OCI-LY7 (cell line): Measurements from ENCODE around the gene STRC. TPM values are rescaled to one million over a fixed set of nuclear protein-coding genes. Genes with fewer than 3 reads are reported as not detected.
"Not testable (repeated sequence)": the region's sequence is repeated elsewhere in the genome, so short reads cannot be mapped to it uniquely, and the experiment has no call there.

Source experiments
- BruUV-seq: library from RNA; stranded (reverse); fragments of 400-500 nt; replicated peaks from 2 replicates; lab custom pipeline; 2021; lab: Mats Ljungman, UMichigan
- CTCF ChIA-PET: fragments of 300-600 bp; sonication (Branson Sonifier 250); formaldehyde crosslinking; loops from one replicate; lab custom pipeline; 2022; ENCODE audit warnings: antibody characterized with exemption; ENCODE audit not compliant: unreplicated experiment; lab: Charles Lee
- POLR2A ChIA-PET: fragments of 300-600 bp; sonication (Branson Sonifier 250); formaldehyde crosslinking; loops from one replicate; lab custom pipeline; 2022; ENCODE audit warnings: antibody characterized with exemption; lab: Charles Lee
- DNase-seq: peaks from one replicate; pipeline ENCODE4 v3.0.0-alpha.2; 2015; ENCODE audit warnings: low spot score
- H2AFZ ChIP-seq: fragments of 200-600 bp; sonication (generic), shearing (Covaris generic); 2 replicates; pipeline ENCODE4 v1.6.1; 2014; ENCODE audit warnings: mild to moderate bottlenecking, antibody characterized with exemption, low read length, moderate library complexity
- H3K27ac ChIP-seq: fragments of 200-600 bp; sonication (generic); 2 replicates; pipeline ENCODE4 v1.5.1; 2014; ENCODE audit warnings: mixed run types, low read depth, mild to moderate bottlenecking, moderate library complexity, low read length, inconsistent platforms; ENCODE audit not compliant: poor library complexity, severe bottlenecking
- H3K36me3 ChIP-seq: fragments of 200-600 bp; sonication (generic); 2 replicates; pipeline ENCODE4 v1.6.1; 2014; ENCODE audit warnings: mild to moderate bottlenecking, antibody characterized with exemption, low read length, moderate library complexity, mixed read lengths; ENCODE audit not compliant: insufficient read depth
- H3K4me1 ChIP-seq: fragments of 200-600 bp; sonication (generic); 2 replicates; pipeline ENCODE4 v1.5.1; 2014; ENCODE audit warnings: mild to moderate bottlenecking, low read length; ENCODE audit not compliant: insufficient read depth, poor library complexity, severe bottlenecking
- H3K4me2 ChIP-seq: fragments of 200-600 bp; sonication (generic); 2 replicates; pipeline ENCODE4 v1.6.1; 2014; ENCODE audit warnings: mild to moderate bottlenecking, low read length
- H3K4me3 ChIP-seq: fragments of 200-600 bp; sonication (generic); 2 replicates; pipeline ENCODE4 v1.5.1; 2014; ENCODE audit warnings: mild to moderate bottlenecking, low read depth, low read length; ENCODE audit not compliant: poor library complexity, severe bottlenecking
- H3K79me2 ChIP-seq: fragments of 200-600 bp; sonication (generic); 2 replicates; pipeline ENCODE4 v1.6.1; 2016; ENCODE audit warnings: low read depth, mild to moderate bottlenecking, low read length, moderate library complexity, mixed read lengths; ENCODE audit not compliant: insufficient read depth
- H3K9me2 ChIP-seq: fragments of 200-600 bp; sonication (generic); 2 replicates; pipeline ENCODE4 v1.6.1; 2016; ENCODE audit warnings: mild to moderate bottlenecking, low read length, mixed read lengths; ENCODE audit not compliant: insufficient read depth
- H3K9me3 ChIP-seq: fragments of 200-600 bp; sonication (generic); 2 replicates; pipeline ENCODE4 v1.6.1; 2014; ENCODE audit warnings: mild to moderate bottlenecking, mixed run types, low read length, mixed read lengths
- H4K20me1 ChIP-seq: fragments of 200-600 bp; sonication (generic); 2 replicates; pipeline ENCODE4 v1.6.1; 2014; ENCODE audit warnings: mild to moderate bottlenecking, antibody characterized with exemption, low read length, moderate library complexity, mixed read lengths; ENCODE audit not compliant: insufficient read depth
- EZH2phosphoT487 ChIP-seq: fragments of 200-600 bp; sonication (generic); IDR thresholded peaks from 2 replicates; pipeline ENCODE4 v1.6.1; 2018; ENCODE audit warnings: low read depth, borderline replicate concordance, mild to moderate bottlenecking, mixed run types, antibody characterized with exemption, low read length, moderate library complexity, mixed read lengths
- intact Hi-C: fragments of 100-400 bp; cut with micrococcal nuclease; formaldehyde crosslinking; loops from one replicate; pipeline ENCODE4 v1.10.0; 2022; ENCODE audit not compliant: unreplicated experiment
- total RNA-seq, 2 experiments: library from RNA; depleted of rRNA in 1 of 2; stranded (reverse); fragments of >200 nt in 1 of 2; shearing (Covaris generic) in 1 of 2; gene quantifications; 2 replicates each; pipeline ENCODE4 v1.2.3, GENCODE V29; 2014 to 2022
- TF ChIP-seq, protein P1 (sequence below): fragments of 200-600 bp; sonication (generic); conservative IDR thresholded peaks from 2 replicates; pipeline ENCODE4 v1.5.1; 2014; ENCODE audit warnings: mild to moderate bottlenecking, antibody characterized with exemption, low read length, moderate library complexity, mixed read lengths

STRC gene
- total RNA-seq, 2 experiments from 2014 or later, result 1.5 to 2.1 TPM

- intact Hi-C loops, POLR2A ChIA-PET: not testable (repeated sequence)
Observed at GRCh38 chr15:43563793-43564192, 54.8 kb downstream of the STRC start.

DNA sequence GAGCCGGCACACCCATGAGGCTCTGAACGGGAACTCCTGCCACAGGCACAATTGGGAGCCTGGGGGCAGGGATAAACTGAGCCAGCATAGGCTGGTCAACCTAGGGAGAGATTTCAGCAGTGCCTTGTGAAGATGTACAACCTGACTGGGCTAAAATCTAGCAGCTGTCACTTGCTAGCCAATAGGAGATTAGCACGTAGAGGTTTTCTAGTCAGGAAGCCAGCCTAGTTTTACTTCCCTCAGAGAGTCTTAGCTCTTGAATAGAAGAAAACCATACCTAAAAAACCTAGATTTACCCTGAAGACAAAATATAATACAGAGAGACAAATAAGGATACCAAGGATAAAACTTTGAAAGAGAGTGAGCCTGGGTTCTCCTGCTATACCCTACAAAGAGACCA is 55.8 kb downstream of the STRC start:
- H3K27ac ChIP-seq, H3K4me3 ChIP-seq, intact Hi-C loops, H3K4me1 ChIP-seq, H3K9me3 ChIP-seq, BruUV-seq, H3K9me2 ChIP-seq, H4K20me1 ChIP-seq, POLR2A ChIA-PET, H2AFZ ChIP-seq, DNase-seq, CTCF ChIA-PET, H3K79me2 ChIP-seq, H3K4me2 ChIP-seq: not testable (repeated sequence)
- H3K36me3 ChIP-seq, result peaks cover 12% of the 10 kb centered on the region; the same call in 1 of the 2 replicates

More at GRCh38 chr15:43563793-43564192, 54.8 kb downstream of the STRC start:
- H4K20me1 ChIP-seq, H3K4me3 ChIP-seq, H3K4me1 ChIP-seq, H2AFZ ChIP-seq, H3K79me2 ChIP-seq, H3K9me2 ChIP-seq, CTCF ChIA-PET, DNase-seq, H3K9me3 ChIP-seq, H3K27ac ChIP-seq, H3K36me3 ChIP-seq, BruUV-seq, H3K4me2 ChIP-seq: not testable (repeated sequence)

GRCh38 chr15:43552986-43553385 is 65.6 kb downstream of the STRC start:
- intact Hi-C loops, result no loop called here
- DNase-seq, result no peak
- peaks cover 40% of the 10 kb centered on the region for H3K36me3 ChIP-seq
- H3K79me2 ChIP-seq, result no peaks in the 10 kb centered on the region
- no TSS peak for BruUV-seq
- H3K9me2 ChIP-seq, result no peaks in the 10 kb centered on the region
- POLR2A ChIA-PET, result no interaction called here
- no peaks in the 10 kb centered on the region for H3K4me1 ChIP-seq
- CTCF ChIA-PET, result no interaction called here
- H3K27ac ChIP-seq, result no peak overlapping the region
- H3K4me2 ChIP-seq, result no peak overlapping the region
- no peak for TF ChIP-seq EZH2phosphoT487
- TF ChIP-seq, protein P1, sequence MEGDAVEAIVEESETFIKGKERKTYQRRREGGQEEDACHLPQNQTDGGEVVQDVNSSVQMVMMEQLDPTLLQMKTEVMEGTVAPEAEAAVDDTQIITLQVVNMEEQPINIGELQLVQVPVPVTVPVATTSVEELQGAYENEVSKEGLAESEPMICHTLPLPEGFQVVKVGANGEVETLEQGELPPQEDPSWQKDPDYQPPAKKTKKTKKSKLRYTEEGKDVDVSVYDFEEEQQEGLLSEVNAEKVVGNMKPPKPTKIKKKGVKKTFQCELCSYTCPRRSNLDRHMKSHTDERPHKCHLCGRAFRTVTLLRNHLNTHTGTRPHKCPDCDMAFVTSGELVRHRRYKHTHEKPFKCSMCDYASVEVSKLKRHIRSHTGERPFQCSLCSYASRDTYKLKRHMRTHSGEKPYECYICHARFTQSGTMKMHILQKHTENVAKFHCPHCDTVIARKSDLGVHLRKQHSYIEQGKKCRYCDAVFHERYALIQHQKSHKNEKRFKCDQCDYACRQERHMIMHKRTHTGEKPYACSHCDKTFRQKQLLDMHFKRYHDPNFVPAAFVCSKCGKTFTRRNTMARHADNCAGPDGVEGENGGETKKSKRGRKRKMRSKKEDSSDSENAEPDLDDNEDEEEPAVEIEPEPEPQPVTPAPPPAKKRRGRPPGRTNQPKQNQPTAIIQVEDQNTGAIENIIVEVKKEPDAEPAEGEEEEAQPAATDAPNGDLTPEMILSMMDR, result no peak
- no peaks in the 10 kb centered on the region for H3K9me3 ChIP-seq
- no peaks in the 10 kb centered on the region for H4K20me1 ChIP-seq
- H3K4me3 ChIP-seq, result no peak overlapping the region
- no peak overlapping the region for H2AFZ ChIP-seq

- ChIA-PET POLR2A (interaction anchor here (1.3 kb wide), 1 partner anchor 12 kb away, joined by 3 read pairs; no protein-coding TSS in a partner anchor), CTCF (no interaction called here)
- Histone ChIP-seq H3K9me2 (no peaks in the 10 kb centered on the region), H3K4me1 (no peaks in the 10 kb centered on the region), H3K9me3 (peaks cover 7% of the 10 kb centered on the region), H3K4me2 (no peak overlapping the region), H4K20me1 (no peaks in the 10 kb centered on the region), H3K27ac (no peak overlapping the region), H3K36me3 (peaks cover 41% of the 10 kb centered on the region), H2AFZ (no peak overlapping the region), H3K79me2 (no peaks in the 10 kb centered on the region), H3K4me3 (no peak overlapping the region)
- no TSS peak for BruUV-seq
- DNase-seq, result no peak
- intact Hi-C loops, result no loop called here
- TF ChIP-seq, protein P1, result no peak
- no peak for TF ChIP-seq EZH2phosphoT487
Observed at GRCh38 chr15:43552256-43552655, 66.3 kb downstream of the STRC start.
